HG02970 (cell line): ENCODE measurements around the gene MIXL1.
A peak's percentile ranks its signal among the peaks of the same experiment; 100 is the strongest.
"Not testable (repeated sequence)": the region's sequence is repeated elsewhere in the genome, so short reads cannot be mapped to it uniquely, and the experiment has no call there.

Experiments
- ATAC-seq: cut with Tn5 transposase; IDR thresholded peaks from one replicate; pipeline ENCODE4 v1.9.1; 2021; ENCODE audit warnings: mild to moderate bottlenecking, moderate library complexity, moderate number of reproducible peaks; ENCODE audit not compliant: unreplicated experiment, low FRiP score

The MIXL1 gene

GRCh38 chr1:226211181-226211821 is 12.2 kb upstream of the MIXL1 start:
- ATAC-seq = no peak

- no peak for ATAC-seq
Measured at GRCh38 chr1:226212545-226212944, 10.9 kb upstream of the MIXL1 start.

GRCh38 chr1:226215239-226215638 is 8.2 kb upstream of the MIXL1 start:
- ATAC-seq = no peak

GRCh38 chr1:226216056-226216455 is 7.4 kb upstream of the MIXL1 start:
- ATAC-seq = no peak

GRCh38 chr1:226217273-226217672 is 6.2 kb upstream of the MIXL1 start:
- ATAC-seq = no peak

- ATAC-seq = no peak
Measured at GRCh38 chr1:226220473-226221189, 2.8 kb upstream of the MIXL1 start.

GRCh38 chr1:226222686-226223085 is 778 bp upstream of the MIXL1 start:
- ATAC-seq = no peak

GRCh38 chr1:226223786-226224244 is 351 bp downstream of the MIXL1 start:
- peak; percentile 49 for ATAC-seq

GRCh38 chr1:226226601-226227000 is 3.1 kb downstream of the MIXL1 start:
- no peak for ATAC-seq

GRCh38 chr1:226233293-226233692 is 9.8 kb downstream of the MIXL1 start:
- no peak for ATAC-seq

GRCh38 chr1:226233806-226234205 is 10.3 kb downstream of the MIXL1 start:
- no peak for ATAC-seq

- no peak for ATAC-seq
Measured at GRCh38 chr1:226236826-226237225, 13.4 kb downstream of the MIXL1 start.

GRCh38 chr1:226239421-226239820 is 16.0 kb downstream of the MIXL1 start:
- ATAC-seq = no peak

GRCh38 chr1:226248091-226248490 is 24.6 kb downstream of the MIXL1 start:
- ATAC-seq = no peak

- no peak for ATAC-seq
Measured at GRCh38 chr1:226248796-226249195, 25.3 kb downstream of the MIXL1 start.

GRCh38 chr1:226250511-226250910 is 27.0 kb downstream of the MIXL1 start:
- no peak for ATAC-seq

GRCh38 chr1:226252841-226253240 is 29.4 kb downstream of the MIXL1 start:
- not testable (repeated sequence) for ATAC-seq

GRCh38 chr1:226253933-226254332 is 30.5 kb downstream of the MIXL1 start:
- ATAC-seq = no peak

GRCh38 chr1:226255380-226255779 is 31.9 kb downstream of the MIXL1 start:
- no peak for ATAC-seq

- no peak for ATAC-seq
Measured at GRCh38 chr1:226261818-226262217, 38.4 kb downstream of the MIXL1 start.

GRCh38 chr1:226268421-226269124 is 45.1 kb downstream of the MIXL1 start:
- ATAC-seq = no peak
